HepG2 (cell line): ENCODE measurements around the gene ACOXL. TPM values are rescaled to one million over a fixed set of nuclear protein-coding genes. Genes with fewer than 3 reads are reported as not detected.

Source experiments
- ATF6 ChIP-seq: sonication (generic); formaldehyde crosslinking; conservative IDR thresholded peaks from 2 replicates; pipeline ENCODE4 v1.4.0; 2020; ENCODE audit warnings: missing genetic modification reagents
- POLR2AphosphoS2 ChIP-seq: IDR thresholded peaks from 2 replicates; pipeline ENCODE4 v1.6.1; 2011; ENCODE audit warnings: low read depth, low read length, improper control_type of control experiment
- REXO4 ChIP-seq: sonication (generic); formaldehyde crosslinking; IDR thresholded peaks from 2 replicates; pipeline ENCODE4 v1.8.0; 2022; ENCODE audit warnings: missing genetic modification reagents, mild to moderate bottlenecking, borderline replicate concordance
- TOE1 ChIP-seq: sonication (generic); formaldehyde crosslinking; IDR thresholded peaks from 2 replicates; pipeline ENCODE4 v1.4.0; 2020; ENCODE audit warnings: mild to moderate bottlenecking, missing genetic modification reagents
- ZFP41 ChIP-seq: sonication (generic); formaldehyde crosslinking; IDR thresholded peaks from 2 replicates; pipeline ENCODE4 v1.4.0; 2020; ENCODE audit warnings: mild to moderate bottlenecking, missing genetic modification reagents, borderline replicate concordance
- ZHX2 ChIP-seq, 2 experiments: sonication (generic) in 1 of 2; formaldehyde crosslinking in 1 of 2; IDR thresholded peaks; 2 replicates each; pipeline versions ENCODE4 v1.6.1 to v1.9.0; 2014 to 2022; ENCODE audit warnings: antibody characterized with exemption in 1 of 2, borderline replicate concordance in 1 of 2, inconsistent platforms in 1 of 2, low read depth in 1 of 2, missing genetic modification reagents in 1 of 2
- ZNF33B ChIP-seq: sonication (generic); formaldehyde crosslinking; IDR thresholded peaks from 2 replicates; pipeline ENCODE4 v1.5.1; 2020; ENCODE audit warnings: mild to moderate bottlenecking, missing genetic modification reagents
- ZUFSP ChIP-seq: sonication (generic); formaldehyde crosslinking; IDR thresholded peaks from 2 replicates; pipeline ENCODE4 v1.9.0; 2021; ENCODE audit warnings: missing genetic modification reagents, mild to moderate bottlenecking, borderline replicate concordance
- polyA plus RNA-seq, 8 experiments: library from polyadenylated mRNA; depleted of rRNA in 3 of 8; stranded (reverse) in 7 of 8; unstranded in 1 of 8; fragments of >200 nt; fragmentation: Illumina TruSeq in 4 of 8; extraction: Trizol in 4 of 8; gene quantifications; 2 replicates each; pipeline versions ENCODE4 v1.2.1 to v1.2.3, GENCODE V29; 2011 to 2016; ENCODE audit warnings: low read depth in 4 of 8, missing spikeins in 1 of 8, mixed read lengths in 1 of 8; ENCODE audit not compliant: insufficient read depth in 1 of 8
- total RNA-seq, 5 experiments: library from RNA; depleted of rRNA; stranded (reverse); fragments of >200 nt; fragmentation: Illumina TruSeq; extraction: Trizol; gene quantifications; 2 replicates each; pipeline ENCODE4 v1.2.3, GENCODE V29; 2016; ENCODE audit warnings: low read depth in 1 of 5

The ACOXL gene
- total and polyA plus RNA-seq, 2 of the 13 experiments (the other 11 are each of a cell fraction or from before 2014, with no cell fraction given), result not detected

- TF ChIP-seq ATF6 (no peak), ZHX2 (IDR thresholded peaks at IDR 0.05; ENCODE audit: low read depth) (no peak), ZHX2 (CRISPR knock-in tag; IDR thresholded peaks at IDR 0.05; ENCODE audit: borderline replicate concordance) (no peak), TOE1 (CRISPR knock-in tag) (no peak), ZUFSP (CRISPR knock-in tag) (no peak), POLR2AphosphoS2 (no peak), REXO4 (CRISPR knock-in tag) (no peak), ZNF33B (CRISPR knock-in tag) (no peak), ZFP41 (no peak)
Measured at GRCh38 chr2:111148225-111148873, 416.0 kb downstream of the ACOXL start (continued).
